Natural killer cell treated with Interleukin-12 subunit alpha and Interleukin-12 subunit beta and Interleukin-15 and Interleukin-18, amount 100 ng/mL, for 72 hours (primary cell): ENCODE results near the gene SPI1. TPM values are rescaled to one million over a fixed set of nuclear protein-coding genes. Genes with fewer than 3 reads are reported as not detected.

Experiments used
- ATAC-seq, 2 donors: fragments of 150-1000 bp; cut with Tn5 transposase in 1 of 2; sonication (Bioruptor Pico), chemical (Tn5 transposase) in 1 of 2; 2 replicates each; pipeline ENCODE4 v1.10.0; 2021
- DNase-seq: peaks from one replicate; pipeline ENCODE4 v3.0.0; 2022; ENCODE audit warnings: low spot score
- H3K27ac Mint-ChIP-seq, 2 donors: 1 replicate in 1 of 2; 2 replicates in 1 of 2; pipeline ENCODE4 v1.8.0; 2022; ENCODE audit warnings: mixed read lengths in 2 of 2, mild to moderate bottlenecking in 1 of 2, moderate library complexity in 1 of 2
- H3K27me3 Mint-ChIP-seq, 2 donors: 1 replicate in 1 of 2; 2 replicates in 1 of 2; pipeline ENCODE4 v1.8.0; 2022; ENCODE audit warnings: mixed read lengths in 2 of 2
- H3K36me3 Mint-ChIP-seq: one replicate; pipeline ENCODE4 v1.8.0; 2022; ENCODE audit warnings: mixed read lengths
- H3K4me1 Mint-ChIP-seq, 2 donors: 1 replicate in 1 of 2; 2 replicates in 1 of 2; pipeline ENCODE4 v1.8.0; 2022; ENCODE audit warnings: low read depth in 2 of 2, mixed read lengths in 2 of 2, mild to moderate bottlenecking in 1 of 2
- H3K4me3 Mint-ChIP-seq: one replicate; pipeline ENCODE4 v1.8.0; 2022; ENCODE audit warnings: mixed read lengths
- H3K9me3 Mint-ChIP-seq: 2 replicates; pipeline ENCODE4 v1.8.0; 2022; ENCODE audit warnings: mixed read lengths
- total RNA-seq, 2 donors: library from RNA; stranded (reverse); gene quantifications; one replicate each; pipeline ENCODE4 v1.2.3, GENCODE V29; 2022

Gene SPI1
- total RNA-seq, 2 donors from 2014 or later = 2.0 to 2.5 TPM

GRCh38 chr11:47396049-47396320 is 17.6 kb upstream of the SPI1 start:
- Mint-ChIP-seq H3K4me1 (peaks cover 12 to 42% of the 10 kb centered on the region in 2 donors), H3K27ac (peak overlapping the region; percentile 80 to 91), H3K27me3 (no peaks in the 10 kb centered on the region)

GRCh38 chr11:47395223-47396048 is 17.1 kb upstream of the SPI1 start:
- no peaks in the 10 kb centered on the region for H3K27me3 Mint-ChIP-seq
- peak in 1 of 2 donors; percentile 1 for ATAC-seq

More at GRCh38 chr11:47396049-47396320, 17.6 kb upstream of the SPI1 start:
- Mint-ChIP-seq H3K9me3 (no peaks in the 10 kb centered on the region), H3K4me3 (no peak overlapping the region), H3K36me3 (no peaks in the 10 kb centered on the region)
- ATAC-seq = no peak
- DNase-seq = peak; percentile 25

GRCh38 chr11:47394322-47395222 is 16.2 kb upstream of the SPI1 start:
- Mint-ChIP-seq H3K36me3 (no peaks in the 10 kb centered on the region), H3K4me3 (peak overlapping the region; percentile 39), H3K27me3 (no peaks in the 10 kb centered on the region), H3K27ac (peak overlapping the region; percentile 80 to 91), H3K9me3 (no peaks in the 10 kb centered on the region), H3K4me1 (peaks cover 20 to 46% of the 10 kb centered on the region in 2 donors)
- ATAC-seq (peak; percentile 90 to 94), DNase-seq (peak; percentile 86)

More at GRCh38 chr11:47395223-47396048, 17.1 kb upstream of the SPI1 start:
- Mint-ChIP-seq H3K9me3 (no peaks in the 10 kb centered on the region), H3K36me3 (no peaks in the 10 kb centered on the region), H3K4me3 (peak overlapping the region; percentile 34), H3K4me1 (peaks cover 14 to 43% of the 10 kb centered on the region in 2 donors), H3K27ac (peak overlapping the region; percentile 80 to 91)
- no peak for DNase-seq

GRCh38 chr11:47394050-47394321 is 15.6 kb upstream of the SPI1 start:
- ATAC-seq (no peak), DNase-seq (no peak)
- peak overlapping the region; percentile 80 to 91 for H3K27ac Mint-ChIP-seq
- peak overlapping the region; percentile 39 for H3K4me3 Mint-ChIP-seq
- H3K36me3 Mint-ChIP-seq = no peaks in the 10 kb centered on the region
- no peaks in the 10 kb centered on the region for H3K9me3 Mint-ChIP-seq
- H3K4me1 Mint-ChIP-seq = peaks cover 25 to 51% of the 10 kb centered on the region in 2 donors
- H3K27me3 Mint-ChIP-seq = no peaks in the 10 kb centered on the region

GRCh38 chr11:47393163-47394049 is 15.1 kb upstream of the SPI1 start:
- H3K36me3 Mint-ChIP-seq = no peaks in the 10 kb centered on the region
- H3K27ac Mint-ChIP-seq = peak overlapping the region; percentile 80 to 91
- H3K4me3 Mint-ChIP-seq = no peak overlapping the region
- H3K9me3 Mint-ChIP-seq = no peaks in the 10 kb centered on the region
- no peaks in the 10 kb centered on the region for H3K27me3 Mint-ChIP-seq
- H3K4me1 Mint-ChIP-seq = peaks cover 27 to 57% of the 10 kb centered on the region in 2 donors
- DNase-seq (no peak), ATAC-seq (no peak)

GRCh38 chr11:47392546-47393162 is 14.3 kb upstream of the SPI1 start:
- no peak overlapping the region for H3K4me3 Mint-ChIP-seq
- no peaks in the 10 kb centered on the region for H3K36me3 Mint-ChIP-seq
- ATAC-seq = no peak
- H3K4me1 Mint-ChIP-seq = peaks cover 34 to 64% of the 10 kb centered on the region in 2 donors
- no peaks in the 10 kb centered on the region for H3K9me3 Mint-ChIP-seq
- no peaks in the 10 kb centered on the region for H3K27me3 Mint-ChIP-seq
- H3K27ac Mint-ChIP-seq = peak overlapping the region; percentile 35 to 54
- DNase-seq = no peak

- Mint-ChIP-seq H3K27ac (peak overlapping the region; percentile 49 to 54), H3K4me3 (no peak overlapping the region), H3K9me3 (no peaks in the 10 kb centered on the region), H3K4me1 (peaks cover 34 to 62% of the 10 kb centered on the region in 2 donors), H3K27me3 (no peaks in the 10 kb centered on the region), H3K36me3 (no peaks in the 10 kb centered on the region)
- ATAC-seq = no peak
- no peak for DNase-seq
Observed at GRCh38 chr11:47391711-47392432, 13.5 kb upstream of the SPI1 start.

GRCh38 chr11:47391077-47391583 is 12.8 kb upstream of the SPI1 start:
- Mint-ChIP-seq H3K36me3 (no peaks in the 10 kb centered on the region), H3K27ac (peak overlapping the region; percentile 54), H3K27me3 (no peaks in the 10 kb centered on the region), H3K4me1 (peaks cover 34 to 62% of the 10 kb centered on the region in 2 donors), H3K9me3 (no peaks in the 10 kb centered on the region), H3K4me3 (no peak overlapping the region)
- DNase-seq (no peak), ATAC-seq (no peak)

- DNase-seq (no peak), ATAC-seq (no peak)
- peaks cover 34 to 58% of the 10 kb centered on the region in 2 donors for H3K4me1 Mint-ChIP-seq
- no peaks in the 10 kb centered on the region for H3K36me3 Mint-ChIP-seq
- H3K27ac Mint-ChIP-seq = peak overlapping the region; percentile 54 to 85
- no peak overlapping the region for H3K4me3 Mint-ChIP-seq
- no peaks in the 10 kb centered on the region for H3K9me3 Mint-ChIP-seq
- no peaks in the 10 kb centered on the region for H3K27me3 Mint-ChIP-seq
Observed at GRCh38 chr11:47390422-47390760, 12.0 kb upstream of the SPI1 start.

- Mint-ChIP-seq H3K27me3 (no peaks in the 10 kb centered on the region), H3K27ac (peak overlapping the region; percentile 54 to 85), H3K4me1 (peaks cover 34 to 57% of the 10 kb centered on the region in 2 donors), H3K9me3 (no peaks in the 10 kb centered on the region), H3K4me3 (peak overlapping the region; percentile 56), H3K36me3 (no peaks in the 10 kb centered on the region)
- DNase-seq (no peak), ATAC-seq (peak; percentile 51 to 56)
Observed at GRCh38 chr11:47389577-47390421, 11.5 kb upstream of the SPI1 start.

GRCh38 chr11:47388697-47389576 is 10.6 kb upstream of the SPI1 start:
- peak overlapping the region; percentile 54 to 85 for H3K27ac Mint-ChIP-seq
- no peaks in the 10 kb centered on the region for H3K9me3 Mint-ChIP-seq
- no peaks in the 10 kb centered on the region for H3K27me3 Mint-ChIP-seq
- H3K4me3 Mint-ChIP-seq = peak overlapping the region; percentile 56
- no peaks in the 10 kb centered on the region for H3K36me3 Mint-ChIP-seq
- DNase-seq (no peak), ATAC-seq (no peak)
- peaks cover 34 to 52% of the 10 kb centered on the region in 2 donors for H3K4me1 Mint-ChIP-seq
